GM12878 (cell line): ENCODE results near the gene TBXAS1. TPM values are rescaled to one million over a fixed set of nuclear protein-coding genes. Genes with fewer than 3 reads are reported as not detected.

Experiments used
- ATAC-seq: fragments of 200-7000 bp; cut with Tn5 transposase; 3 replicates; pipeline ENCODE4 v1.9.1; 2020; ENCODE audit warnings: mild to moderate bottlenecking, moderate library complexity
- BruUV-seq: library from RNA; stranded (reverse); fragments of 400-500 nt; replicated peaks from 2 replicates; lab custom pipeline; 2021; lab: Mats Ljungman, UMichigan
- CTCF ChIA-PET: fragments of 300-600 bp; sonication (Branson Sonifier 250); formaldehyde crosslinking; extraction: SDS; loops from one replicate; lab custom pipeline; 2021; ENCODE audit warnings: inconsistent platforms; lab: Yijun Ruan, JAX
- POLR2A ChIA-PET: fragments of 350-600 bp; formaldehyde crosslinking; extraction: SDS; loops from one replicate; lab custom pipeline; 2021; ENCODE audit warnings: inconsistent platforms; lab: Charles Lee
- RAD21 ChIA-PET: fragments of 300-600 bp; sonication (Branson Sonifier 250); formaldehyde crosslinking; loops from one replicate; lab custom pipeline; 2023; ENCODE audit warnings: antibody characterized with exemption; ENCODE audit not compliant: unreplicated experiment; lab: Charles Lee
- SMC1A ChIA-PET: fragments of 300-600 bp; sonication (Branson Sonifier 250); formaldehyde crosslinking; loops from one replicate; lab custom pipeline; 2023; ENCODE audit not compliant: unreplicated experiment, uncharacterized antibody; lab: Charles Lee
- DNase-seq: peaks from one replicate; pipeline ENCODE4 v3.0.0-alpha.2; 2011; ENCODE audit warnings: low read depth, low spot score
- FAIRE-seq: peaks from 3 replicates; lab custom pipeline; 2011; peaks lifted over from hg19 to GRCh38; lab: Jason Lieb, UNC
- H2AFZ ChIP-seq: 2 replicates; pipeline ENCODE4 v1.6.0; 2011; ENCODE audit warnings: low read depth, low read length, control low read depth; ENCODE audit not compliant: control insufficient read depth
- H3K27ac ChIP-seq: 2 replicates; pipeline ENCODE4 v1.5.1; 2011; ENCODE audit warnings: control low read depth; ENCODE audit not compliant: control insufficient read depth, insufficient read depth
- H3K27me3 ChIP-seq, 2 experiments: replicated peaks in 1 of 2; 2 replicates each; pipeline versions ENCODE4 v1.6.0 to v1.6.1; 2011; ENCODE audit warnings: low read length in 1 of 2; ENCODE audit not compliant: control insufficient read depth in 2 of 2, insufficient read depth in 2 of 2
- H3K36me3 ChIP-seq, 2 experiments: 2 replicates each; pipeline ENCODE4 v1.5.1; 2011; ENCODE audit warnings: low read length in 1 of 2; ENCODE audit not compliant: control insufficient read depth in 2 of 2, insufficient read depth in 2 of 2
- H3K4me1 ChIP-seq: 2 replicates; pipeline ENCODE4 v1.6.1; 2011; ENCODE audit warnings: mild to moderate bottlenecking, low read length, moderate library complexity, mixed read lengths; ENCODE audit not compliant: control insufficient read depth, insufficient read depth
- H3K4me2 ChIP-seq: 2 replicates; pipeline ENCODE4 v1.6.0; 2011; ENCODE audit warnings: control low read depth; ENCODE audit not compliant: control insufficient read depth, insufficient read depth
- H3K4me3 ChIP-seq: fragments of 200-600 bp; sonication (generic); 2 replicates; pipeline ENCODE4 v1.5.1; 2016
- H3K79me2 ChIP-seq: 2 replicates; pipeline ENCODE4 v1.6.0; 2011; ENCODE audit warnings: low read length; ENCODE audit not compliant: control insufficient read depth, insufficient read depth
- H3K9ac ChIP-seq: 2 replicates; pipeline ENCODE4 v1.8.0; 2011; ENCODE audit warnings: low read length, control low read depth, mixed read lengths; ENCODE audit not compliant: control insufficient read depth, insufficient read depth
- H3K9me3 ChIP-seq: replicated peaks from 3 replicates; pipeline ENCODE4 v1.5.1; 2011; ENCODE audit warnings: mild to moderate bottlenecking, low read length; ENCODE audit not compliant: control insufficient read depth, insufficient read depth
- H4K20me1 ChIP-seq: 2 replicates; pipeline ENCODE4 v1.6.0; 2011; ENCODE audit not compliant: control insufficient read depth, insufficient read depth
- NFIC ChIP-seq: IDR thresholded peaks from 2 replicates; pipeline ENCODE4 v1.6.1; 2012; ENCODE audit warnings: low read depth, mild to moderate bottlenecking, inconsistent platforms, low read length, moderate library complexity
- SIN3A ChIP-seq: IDR thresholded peaks from 2 replicates; pipeline ENCODE4 v1.6.1; 2012; ENCODE audit warnings: low read depth, low read length, improper control_type of control experiment
- WGBS: methylation state at CpG from one replicate; pipeline ENCODE4 v1.1.6; 2016; ENCODE audit warnings: low lambda C conversion rate; ENCODE audit not compliant: insufficient replicate concordance, insufficient coverage; ENCODE audit errors: missing lambda C conversion rate; 5-methylcytosine and 5-hydroxymethylcytosine counted together
- in situ Hi-C: fragments of 300-500 bp; cut with MboI; formaldehyde crosslinking; loops from 9 replicates; pipeline ENCODE4 v1.14.3; 2018; ENCODE audit warnings: mixed read lengths
- intact Hi-C: fragments of 100-400 bp; cut with micrococcal nuclease; formaldehyde crosslinking; loops from one replicate; pipeline ENCODE4 v1.14.2; 2022; ENCODE audit not compliant: unreplicated experiment
- polyA plus RNA-seq, 11 experiments: library from polyadenylated mRNA; depleted of rRNA in 4 of 11; unstranded in 6 of 11; stranded (reverse) in 5 of 11; fragments of >200 nt; fragmentation: Nextera tagmentation in 4 of 11; fragmentation: Illumina TruSeq in 1 of 11; extraction: Ambion mirVana in 4 of 11; extraction: Trizol in 1 of 11; gene quantifications; 1 replicate in 1 of 11; 2 replicates in 10 of 11; pipeline versions ENCODE4 v1.2.1 to v1.2.3, GENCODE V29; 2011 to 2016; ENCODE audit warnings: inconsistent platforms in 2 of 11, missing spikeins in 2 of 11, low read depth in 1 of 11
- total RNA-seq, 4 experiments: library from RNA; depleted of rRNA in 3 of 4; stranded (reverse); fragments of >200 nt in 3 of 4; fragmentation: Illumina TruSeq in 1 of 4; extraction: Trizol in 1 of 4; gene quantifications; 2 replicates each; pipeline versions ENCODE4 v1.2.1 to v1.2.3, GENCODE V29; 2013 to 2021

The TBXAS1 gene
- total and polyA plus RNA-seq, 10 of the 15 experiments (the other 5 are each of a cell fraction or from before 2014, with no cell fraction given): 1.5 to 32.7 (median 16.3) TPM

DNA sequence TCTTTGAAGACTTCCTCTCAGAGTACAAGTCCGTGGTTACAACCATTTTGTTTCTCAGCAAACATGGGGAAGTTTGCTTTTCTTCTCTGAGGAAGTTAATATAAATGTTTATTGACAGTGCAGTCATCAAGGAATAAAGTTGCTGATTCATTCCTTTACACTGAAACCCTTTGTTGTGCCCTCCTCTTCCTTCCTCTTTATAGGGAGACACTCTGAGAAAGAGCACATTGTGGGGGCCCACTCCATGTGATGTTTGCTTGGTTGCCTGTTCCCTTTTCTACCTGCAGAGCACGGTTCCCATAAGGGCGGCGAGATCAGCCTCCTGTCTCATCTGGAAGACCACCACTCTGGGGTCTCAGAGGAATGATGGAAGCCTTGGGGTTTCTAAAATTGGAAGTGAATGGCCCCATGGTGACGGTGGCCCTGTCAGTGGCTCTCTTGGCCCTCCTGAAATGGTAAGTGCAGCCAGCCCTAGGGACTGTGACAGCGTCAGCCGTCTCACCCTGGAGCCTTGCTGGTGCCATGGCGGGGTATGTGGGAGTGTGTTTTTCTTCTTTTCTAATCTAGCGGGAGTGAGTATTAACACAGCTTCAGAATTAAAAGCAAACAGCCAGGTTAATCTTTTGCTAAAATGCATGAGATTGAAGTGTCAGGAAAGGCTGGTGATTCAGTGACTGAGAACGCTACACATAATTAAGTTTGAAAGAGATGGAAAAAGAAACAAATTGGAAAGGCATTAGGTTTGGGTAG, at the start of gene TBXAS1 (continued):
- 0 out of 2 replicates have a peak, but pooled peaks have one; percentile 35 for TF ChIP-seq SIN3A

DNA sequence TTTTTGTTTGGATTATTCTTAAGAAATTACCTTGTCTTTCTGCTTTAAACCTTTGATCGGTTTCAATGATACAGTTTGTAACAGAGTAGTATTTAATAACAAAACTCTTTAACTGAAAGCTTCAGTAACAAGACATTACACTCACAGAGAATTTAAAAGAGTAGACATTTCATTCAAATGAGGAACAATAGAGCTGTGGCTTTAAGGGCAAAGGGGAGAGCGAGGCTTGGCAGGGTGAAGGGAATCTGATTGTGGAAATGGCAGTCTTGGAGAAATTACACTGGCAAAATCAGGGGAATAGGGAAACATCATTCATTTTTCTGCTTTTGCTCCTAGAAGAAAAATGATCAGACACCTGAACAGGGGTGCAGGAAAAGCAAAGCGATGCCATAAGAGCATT, 46.1 kb upstream of the TBXAS1 start:
- Histone ChIP-seq H3K4me2 (no peak overlapping the region), H3K4me3 (no peak overlapping the region), H3K9me3 (no peaks in the 10 kb centered on the region), H3K27me3 (peaks cover 0 to 10% of the 10 kb centered on the region in 2 experiments; a peak in 2 of 4 replicates), H4K20me1 (no peaks in the 10 kb centered on the region), H3K9ac (no peak overlapping the region), H3K4me1 (no peaks in the 10 kb centered on the region), H2AFZ (no peak overlapping the region), H3K27ac (no peak overlapping the region), H3K36me3 (no peaks in the 10 kb centered on the region), H3K79me2 (no peaks in the 10 kb centered on the region; the same call in 1 of the 2 replicates)
- FAIRE-seq: no peak
- SMC1A ChIA-PET: interaction anchor here (0.7 to 1.6 kb wide), 3 partner anchors 9 to 77 kb away, joined by 3 read pairs; no protein-coding TSS in a partner anchor
- DNase-seq: no peak
- POLR2A ChIA-PET: interaction anchor here (0.6 to 1.8 kb wide), 3 partner anchors 15 to 169 kb away, joined by 3 to 4 read pairs (median 3); no protein-coding TSS in a partner anchor
- CTCF ChIA-PET: interaction anchor here (0.6 to 7.5 kb wide), 3 partner anchors 47 to 186 kb away, joined by 3 to 56 read pairs (median 3); no protein-coding TSS in a partner anchor
- in situ Hi-C loops (no loop called here), intact Hi-C loops (loop anchor here (5.0 kb wide), 1 partner anchor 199 kb away; no protein-coding TSS in a partner anchor)
- TF ChIP-seq NFIC: no peak
- WGBS: 97% methylated on average over 3 of the region's 3 CpGs
- ATAC-seq: no peak
- no TSS peak for BruUV-seq
- RAD21 ChIA-PET: interaction anchor here (0.7 to 1.1 kb wide), 2 partner anchors 137 to 220 kb away, joined by 3 to 4 read pairs; no protein-coding TSS in a partner anchor
